Neutrophil (primary cell): ENCODE data around the gene NOTCH1.
"Not testable (repeated sequence)": the region's sequence is repeated elsewhere in the genome, so short reads cannot be mapped to it uniquely, and the experiment has no call there.

Experiments used
- H3K27ac ChIP-seq: fragments of 200-600 bp; sonication (generic); 2 replicates; pipeline ENCODE4 v1.5.1; 2016; ENCODE audit warnings: mild to moderate bottlenecking, moderate library complexity
- H3K27me3 ChIP-seq: fragments of 200-600 bp; sonication (generic); 2 replicates; pipeline ENCODE4 v1.6.0; 2016; ENCODE audit warnings: mild to moderate bottlenecking
- H3K36me3 ChIP-seq: fragments of 200-600 bp; sonication (generic); 2 replicates; pipeline ENCODE4 v1.5.1; 2017
- H3K4me1 ChIP-seq, 2 experiments: fragments of 200-600 bp in 1 of 2; sonication (generic) in 1 of 2; 1 replicate in 1 of 2; 2 replicates in 1 of 2; pipeline versions ENCODE4 v1.5.1 to v1.6.1; 2013 to 2016; ENCODE audit warnings: low read depth in 1 of 2, low read length in 1 of 2, mild to moderate bottlenecking in 1 of 2, moderate library complexity in 1 of 2; ENCODE audit not compliant: control insufficient read depth in 1 of 2, insufficient read depth in 1 of 2
- H3K4me3 ChIP-seq, 2 experiments: fragments of 200-600 bp in 1 of 2; sonication (generic) in 1 of 2; 1 replicate in 1 of 2; 2 replicates in 1 of 2; pipeline ENCODE4 v1.5.1; 2013 to 2016; ENCODE audit warnings: low read depth in 1 of 2, low read length in 1 of 2, mild to moderate bottlenecking in 1 of 2, moderate library complexity in 1 of 2
- H3K9me3 ChIP-seq: fragments of 200-600 bp; sonication (generic); 2 replicates; pipeline ENCODE4 v1.5.1; 2016
- CTCF ChIP-seq: fragments of 200-600 bp; sonication (generic); IDR thresholded peaks from 2 replicates; pipeline ENCODE4 v1.5.1; 2016; ENCODE audit warnings: antibody characterized with exemption

NOTCH1 gene

GRCh38 chr9:136564379-136564988 lies 18.6 kb upstream of the NOTCH1 start:
- Histone ChIP-seq H3K36me3 (no peaks in the 10 kb centered on the region), H3K9me3 (no peaks in the 10 kb centered on the region), H3K27me3 (no peaks in the 10 kb centered on the region), H3K4me3 (peak overlapping the region; percentile 33 to 47), H3K4me1 (peaks cover 68 to 78% of the 10 kb centered on the region in 2 experiments), H3K27ac (peak overlapping the region; percentile 97)
- peak; percentile 94 for TF ChIP-seq CTCF

GRCh38 chr9:136563646-136564325 lies 17.9 kb upstream of the NOTCH1 start:
- H3K27ac ChIP-seq: peak overlapping the region; percentile 97
- peaks cover 75 to 85% of the 10 kb centered on the region in 2 experiments for H3K4me1 ChIP-seq
- no peaks in the 10 kb centered on the region for H3K36me3 ChIP-seq
- H3K4me3 ChIP-seq: peak overlapping the region; percentile 33 to 47
- no peak for TF ChIP-seq CTCF
- H3K27me3 ChIP-seq: no peaks in the 10 kb centered on the region
- no peaks in the 10 kb centered on the region for H3K9me3 ChIP-seq

- peak overlapping the region in 1 of 2 experiments; percentile 47 for H3K4me3 ChIP-seq
- no peaks in the 10 kb centered on the region for H3K9me3 ChIP-seq
- TF ChIP-seq CTCF: no peak
- H3K27me3 ChIP-seq: no peaks in the 10 kb centered on the region
- H3K4me1 ChIP-seq: peaks cover 83 to 90% of the 10 kb centered on the region in 2 experiments
- no peaks in the 10 kb centered on the region for H3K36me3 ChIP-seq
- peak overlapping the region; percentile 97 for H3K27ac ChIP-seq
Observed at GRCh38 chr9:136562746-136563495, 17.1 kb upstream of the NOTCH1 start.

DNA sequence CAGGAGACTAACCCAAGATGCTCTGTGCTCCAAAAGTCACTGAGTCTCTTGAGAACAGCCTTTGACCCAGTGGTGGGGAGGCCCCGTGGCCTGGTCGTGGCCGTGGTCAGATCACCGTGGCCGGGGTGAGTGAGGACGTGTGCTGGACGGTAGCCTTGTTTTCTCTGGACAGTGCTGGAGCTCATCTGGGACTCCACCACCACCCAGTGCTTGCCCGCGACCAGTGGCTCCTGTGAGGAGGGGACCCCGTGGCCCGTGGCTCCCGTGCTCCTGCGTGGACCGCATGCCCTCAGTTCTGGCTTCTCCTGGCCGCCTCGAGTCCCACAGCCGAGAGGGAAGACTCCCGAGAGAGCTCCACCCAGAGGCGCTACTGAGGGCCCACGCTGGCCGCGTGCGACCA lies 15.9 kb upstream of the NOTCH1 start:
- H3K4me3 ChIP-seq: no peak overlapping the region
- H3K27ac ChIP-seq: peak overlapping the region; percentile 97
- H3K36me3 ChIP-seq: no peaks in the 10 kb centered on the region
- peaks cover 95 to 99% of the 10 kb centered on the region in 2 experiments for H3K4me1 ChIP-seq
- no peaks in the 10 kb centered on the region for H3K27me3 ChIP-seq
- TF ChIP-seq CTCF: no peak
- H3K9me3 ChIP-seq: no peaks in the 10 kb centered on the region

DNA sequence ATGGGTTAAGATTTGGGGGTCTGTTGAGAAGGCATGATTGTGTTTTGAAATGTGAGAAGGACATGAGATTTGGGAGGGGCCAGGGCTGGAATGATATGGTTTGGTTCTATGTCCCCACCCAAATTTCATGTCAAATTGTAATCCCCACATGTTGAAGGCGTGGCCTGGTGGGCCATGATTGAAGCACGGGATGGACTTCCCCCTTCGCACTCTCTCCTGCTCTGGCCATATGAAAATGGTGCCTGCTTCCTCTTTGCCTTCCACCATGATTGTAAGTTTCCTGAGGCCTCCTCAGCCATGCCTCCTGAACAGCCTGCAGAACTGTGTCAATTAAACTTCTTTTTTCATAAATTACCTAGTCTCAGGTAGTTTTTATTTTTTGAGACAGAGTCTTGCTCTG lies 14.7 kb upstream of the NOTCH1 start:
- Histone ChIP-seq H3K27ac (peak overlapping the region; percentile 97), H3K27me3 (no peaks in the 10 kb centered on the region), H3K36me3 (no peaks in the 10 kb centered on the region), H3K4me1 (peaks cover 92 to 98% of the 10 kb centered on the region in 2 experiments), H3K4me3 (peak overlapping the region in 1 of 2 experiments; percentile 58), H3K9me3 (no peaks in the 10 kb centered on the region)
- no peak for TF ChIP-seq CTCF

GRCh38 chr9:136559371-136559770 lies 13.5 kb upstream of the NOTCH1 start:
- Histone ChIP-seq H3K4me1 (peaks cover 86 to 87% of the 10 kb centered on the region in 2 experiments), H3K4me3 (peak overlapping the region; percentile 53 to 58), H3K27ac (peak overlapping the region; percentile 97)
- not testable (repeated sequence) for H3K36me3 ChIP-seq, H3K27me3 ChIP-seq, H3K9me3 ChIP-seq

GRCh38 chr9:136558846-136559245 lies 13.0 kb upstream of the NOTCH1 start:
- H3K27me3 ChIP-seq, H3K9me3 ChIP-seq, H3K36me3 ChIP-seq: not testable (repeated sequence)
- H3K27ac ChIP-seq: peak overlapping the region; percentile 97
- peak overlapping the region; percentile 53 to 58 for H3K4me3 ChIP-seq
- H3K4me1 ChIP-seq: peaks cover 82% of the 10 kb centered on the region in 2 experiments
